CD4-positive, alpha-beta T cell treated with Interleukin-2 at 100 ng/mL for 4 hours (primary cell): ENCODE measurements around the gene PDCL3.

Experiments used
- DNase-seq: peaks from one replicate; pipeline ENCODE4 v3.0.0-alpha.2; 2020; ENCODE audit warnings: low spot score

PDCL3 gene

DNA sequence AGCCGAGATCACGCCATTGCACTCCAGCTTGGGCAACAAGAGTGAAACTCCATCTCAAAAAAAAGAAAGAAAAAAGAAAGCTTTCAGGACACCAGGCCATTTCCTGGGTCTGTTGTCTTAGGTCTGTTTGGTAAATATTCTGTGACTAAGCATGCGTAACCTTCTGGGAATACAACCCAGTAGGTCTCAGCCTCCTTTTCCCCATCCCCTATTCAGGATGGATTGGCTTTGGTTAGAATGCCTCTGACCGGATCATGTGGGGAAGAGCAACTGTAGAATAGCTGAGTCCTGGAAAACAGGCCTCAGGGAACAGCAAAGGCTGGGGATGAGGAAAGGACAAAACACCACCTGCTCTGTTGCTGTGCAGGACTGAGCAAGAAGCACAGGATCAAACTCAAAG, 1.6 kb upstream of the PDCL3 start:
- no peak for DNase-seq

DNA sequence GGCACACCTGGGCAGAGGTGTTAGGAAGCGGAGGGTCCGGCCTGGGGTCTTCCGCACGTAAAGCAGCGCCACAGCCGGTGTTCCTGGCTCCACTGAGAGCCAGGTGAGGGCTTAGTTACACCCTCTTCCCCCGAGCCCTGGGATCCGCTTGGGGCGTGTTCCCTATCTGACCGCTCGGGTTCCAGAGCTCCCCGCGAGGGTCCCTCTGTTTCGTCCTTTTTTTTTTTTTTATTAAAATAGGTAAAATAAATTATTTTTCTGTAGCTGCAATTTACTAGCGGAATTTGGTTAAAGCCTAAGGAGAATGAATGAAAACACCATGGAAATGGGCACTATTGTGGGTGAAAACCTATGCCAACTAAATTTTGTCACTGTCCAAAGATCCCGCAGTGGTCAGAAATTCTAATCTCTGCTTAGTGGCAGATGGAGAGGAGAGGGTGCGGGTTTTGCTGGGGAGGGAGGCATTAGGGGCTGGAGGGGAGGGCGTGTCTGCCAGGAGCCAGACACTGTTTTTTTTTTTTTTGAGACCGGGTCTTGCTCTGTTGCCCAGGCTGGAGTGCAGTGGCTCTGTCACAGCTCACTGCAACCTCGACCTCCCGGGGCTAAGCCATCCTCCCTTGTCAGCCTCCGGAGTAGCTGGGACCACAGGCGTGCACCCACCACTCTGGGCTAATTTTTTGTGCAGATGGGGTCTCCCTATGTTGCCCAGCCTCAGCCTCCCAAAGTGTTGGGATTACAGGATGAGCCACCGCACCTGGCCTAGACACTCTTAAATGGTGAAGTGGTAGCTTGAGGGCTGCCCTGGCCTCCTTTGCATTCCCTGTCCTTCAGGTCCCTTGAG, 834 bp downstream of the PDCL3 start:
- DNase-seq = no peak

DNA sequence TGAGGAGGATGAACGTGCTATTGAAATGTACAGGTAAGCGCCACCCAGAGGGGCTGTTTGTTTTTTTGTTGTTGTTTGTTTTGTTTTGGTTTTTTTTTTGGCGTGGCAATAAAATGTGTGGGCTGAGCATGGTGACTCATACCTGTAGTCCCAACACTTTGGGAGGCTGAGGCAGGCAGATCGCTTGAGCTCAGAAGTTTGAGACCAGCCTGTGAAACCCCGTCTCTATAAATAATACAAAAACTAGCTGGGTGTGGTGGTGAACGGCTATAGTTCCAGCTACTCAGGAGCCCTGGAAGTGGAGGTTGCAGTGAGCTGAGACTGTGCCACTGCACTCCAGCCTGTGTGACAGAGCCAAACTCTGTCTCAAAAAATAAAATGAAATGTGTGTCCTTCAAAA, 6.2 kb downstream of the PDCL3 start:
- DNase-seq = no peak

DNA sequence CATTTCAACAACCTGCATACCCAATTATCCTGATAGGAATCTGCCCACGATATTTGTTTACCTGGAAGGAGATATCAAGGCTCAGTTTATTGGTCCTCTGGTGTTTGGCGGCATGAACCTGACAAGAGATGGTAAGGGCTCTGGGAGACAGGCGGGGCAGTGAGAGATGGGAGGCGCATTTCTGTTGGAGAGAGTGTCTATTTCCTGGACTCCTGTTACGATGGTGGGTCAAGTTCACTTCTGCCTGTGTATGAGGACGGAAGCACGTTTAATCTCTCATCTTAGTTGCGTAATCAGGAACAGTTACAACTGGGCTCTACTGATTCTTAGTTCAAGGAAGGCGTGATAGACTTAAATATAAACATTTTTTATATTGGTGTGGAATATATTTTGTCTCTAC, 8.9 kb downstream of the PDCL3 start:
- DNase-seq = no peak

DNA sequence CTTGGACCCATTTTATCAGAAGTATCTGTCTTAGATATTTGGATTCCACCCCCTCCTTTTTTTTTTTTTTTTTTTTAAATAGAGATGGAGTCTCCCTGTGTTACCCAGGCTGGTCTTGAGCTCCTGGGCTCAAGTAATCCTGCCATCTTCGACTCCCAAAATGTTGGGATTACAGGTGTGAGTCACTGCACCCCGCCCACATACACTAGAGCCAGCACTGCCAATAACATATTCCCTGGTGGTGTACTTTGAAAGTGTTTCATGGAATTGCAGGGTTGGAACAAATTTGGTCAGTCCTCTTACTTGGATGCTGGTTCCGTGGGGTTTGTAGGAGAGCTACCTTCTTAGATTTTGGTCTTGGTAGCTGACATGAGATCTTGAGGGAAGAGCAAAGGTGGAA, 15.0 kb downstream of the PDCL3 start:
- no peak for DNase-seq

DNA sequence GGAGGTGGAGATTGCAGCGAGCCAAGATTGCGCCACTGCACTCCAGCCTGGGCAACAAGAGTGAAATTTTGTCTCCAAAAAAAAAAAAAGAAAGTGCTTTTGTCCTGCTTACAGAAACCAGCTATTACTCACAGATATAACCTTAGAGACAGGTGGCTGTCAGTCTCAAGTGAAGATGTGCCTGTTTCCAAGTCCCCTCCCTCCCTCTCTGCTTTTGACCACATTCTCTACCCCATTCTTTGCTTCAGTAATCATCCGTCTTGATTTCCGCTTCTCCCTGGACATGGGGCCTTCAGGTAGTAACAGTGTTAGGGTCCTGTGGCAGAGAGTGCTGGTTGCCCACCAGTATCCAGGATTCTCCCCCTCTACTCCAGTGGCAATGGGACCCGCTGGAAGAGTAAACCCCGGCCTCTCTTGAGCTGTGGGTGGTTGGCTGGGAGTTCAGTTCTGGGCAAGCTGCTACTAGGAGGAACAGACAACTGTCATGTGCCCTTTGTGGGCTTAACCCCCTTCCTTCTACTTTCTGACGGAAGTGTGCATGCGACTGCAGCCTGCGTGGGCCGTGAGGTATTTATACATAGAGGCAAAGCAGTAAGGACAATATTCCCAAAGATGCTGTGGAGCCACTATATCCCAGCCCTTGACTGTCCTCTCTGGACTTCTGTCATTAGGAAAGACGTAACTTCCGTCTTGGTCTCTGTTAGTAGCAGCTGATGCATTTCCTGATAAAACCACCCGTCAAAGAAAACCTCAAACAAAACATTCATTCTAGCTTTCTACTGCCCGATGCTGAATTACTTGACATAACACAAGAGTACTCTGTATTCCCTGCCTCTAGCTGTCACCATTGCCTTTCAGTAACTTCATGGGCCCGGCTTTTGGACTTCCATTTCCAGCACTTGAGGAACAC, 17.8 kb downstream of the PDCL3 start:
- DNase-seq = peak; percentile 66

DNA sequence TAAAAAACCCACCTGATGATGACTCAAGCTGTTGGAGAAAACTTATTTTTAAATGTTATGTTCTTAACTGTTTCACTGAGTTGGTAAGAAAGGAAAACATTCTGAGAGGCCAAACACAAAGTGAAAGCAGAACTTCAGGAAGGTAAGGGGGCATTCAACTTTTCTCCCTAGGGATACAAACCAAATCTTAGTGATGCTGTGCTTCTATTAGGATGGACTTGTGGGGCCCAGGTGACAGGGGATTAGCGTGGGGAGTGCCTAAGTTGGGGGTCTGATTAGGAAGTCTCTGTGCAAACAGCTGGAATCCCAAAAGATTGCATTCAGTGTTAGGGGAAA, 18.5 kb downstream of the PDCL3 start:
- no peak for DNase-seq

DNA sequence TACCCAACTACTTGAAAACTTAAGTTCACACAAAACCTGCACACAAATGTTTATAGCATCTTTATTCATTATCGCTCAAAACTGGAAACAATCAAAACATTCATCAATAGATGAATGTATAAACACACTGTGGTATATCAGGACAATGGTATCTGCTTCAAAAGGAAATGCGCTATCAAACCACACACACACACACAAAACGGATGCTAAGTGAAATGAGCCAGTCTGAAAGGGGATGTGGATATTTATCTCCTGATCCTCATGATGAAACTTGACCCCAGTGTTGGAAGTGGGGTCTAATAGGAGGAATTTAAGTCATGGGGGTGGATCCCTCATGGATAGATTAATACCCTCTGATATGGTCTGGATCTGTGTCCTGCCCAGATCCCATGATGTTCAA, 22.0 kb downstream of the PDCL3 start:
- peak; percentile 17 for DNase-seq

DNA sequence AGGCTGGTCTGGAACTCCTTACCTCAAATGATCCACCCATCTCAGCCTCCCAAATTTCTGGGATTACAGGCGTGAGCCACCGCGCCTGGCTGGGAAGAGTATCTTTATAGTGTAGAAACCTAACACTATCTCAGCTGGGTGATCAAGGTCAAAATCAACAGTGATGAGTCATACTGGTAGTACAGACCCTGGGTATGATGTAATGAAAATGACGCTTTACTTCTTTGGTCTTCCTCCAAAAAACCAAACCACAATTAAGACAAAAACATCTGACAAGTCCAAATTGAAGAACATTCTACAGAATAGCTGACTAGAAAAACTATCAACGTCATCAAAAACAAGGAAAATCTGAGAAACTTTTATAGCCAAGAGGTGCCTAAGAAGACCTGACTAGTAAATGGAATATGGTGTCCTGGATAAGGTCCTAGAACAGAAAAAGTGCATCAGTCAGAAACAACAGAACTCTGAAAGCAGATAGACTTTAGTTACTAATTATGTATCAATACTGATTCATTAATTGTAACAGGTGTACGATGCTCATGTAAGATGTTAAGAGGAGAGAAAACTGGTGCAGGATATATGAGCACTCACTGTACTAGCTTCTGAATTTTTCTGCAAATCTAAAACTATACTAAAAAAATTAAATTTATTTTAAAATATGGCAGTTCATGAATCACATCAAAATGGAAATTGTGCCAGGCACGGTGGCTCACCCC, 25.4 kb downstream of the PDCL3 start:
- DNase-seq = peak; percentile 74

DNA sequence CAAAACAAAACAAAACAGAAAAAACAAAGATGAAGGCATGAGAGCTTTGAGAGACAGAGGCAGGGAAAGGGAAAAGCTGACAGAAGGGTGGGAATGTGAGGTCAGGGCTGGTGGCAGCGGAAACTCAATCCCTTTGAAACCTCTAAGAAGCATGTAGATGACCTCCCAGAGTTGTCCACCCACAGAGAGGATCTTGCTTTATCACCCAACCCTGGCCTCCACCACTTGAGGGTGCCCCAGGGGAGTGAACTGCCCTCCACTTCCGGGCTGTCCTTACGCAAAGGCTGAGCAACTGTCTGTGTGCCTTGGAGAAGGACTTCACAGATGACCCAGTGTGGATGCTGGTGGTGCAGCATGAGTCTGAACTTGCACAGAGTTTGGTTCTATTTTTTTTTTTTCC, 26.7 kb downstream of the PDCL3 start:
- no peak for DNase-seq

DNA sequence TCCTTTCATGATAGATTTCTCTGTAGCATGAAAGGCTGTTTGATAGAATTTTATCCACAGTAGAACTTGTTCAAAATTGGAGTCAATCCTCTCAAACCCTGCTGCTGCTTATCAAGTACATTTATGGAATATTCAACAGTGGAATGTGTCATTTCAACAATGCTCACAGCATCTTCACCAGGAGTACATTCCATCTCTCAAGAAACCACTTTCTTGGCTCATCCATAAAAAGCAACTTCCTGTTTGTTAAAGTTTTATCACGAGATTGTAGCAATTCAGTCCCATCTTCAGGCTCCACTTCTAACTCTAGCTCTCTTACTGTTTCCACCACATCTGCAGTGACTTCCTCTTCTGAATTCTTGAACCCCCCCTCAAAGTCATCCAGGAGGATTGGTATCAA, 29.4 kb downstream of the PDCL3 start:
- no peak for DNase-seq

DNA sequence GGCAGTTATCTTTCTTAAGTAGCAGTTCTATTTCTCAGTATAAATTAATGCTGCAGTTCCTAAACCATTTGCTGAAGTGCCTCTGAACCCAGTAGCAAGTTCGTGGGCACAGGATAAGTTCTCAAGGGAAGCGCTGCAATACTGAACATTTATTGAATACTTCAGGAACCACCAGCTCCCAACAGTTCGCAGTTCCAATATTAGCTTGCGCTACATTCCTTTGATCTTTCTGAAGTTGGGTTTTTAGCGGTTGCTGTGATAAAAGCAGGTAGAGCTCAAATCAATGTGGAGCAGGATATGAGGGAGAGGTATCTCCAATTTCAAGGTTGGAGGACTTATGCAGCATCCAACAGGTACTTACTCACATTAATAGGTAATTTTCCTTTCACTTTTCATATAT, 33.7 kb downstream of the PDCL3 start:
- no peak for DNase-seq

DNA sequence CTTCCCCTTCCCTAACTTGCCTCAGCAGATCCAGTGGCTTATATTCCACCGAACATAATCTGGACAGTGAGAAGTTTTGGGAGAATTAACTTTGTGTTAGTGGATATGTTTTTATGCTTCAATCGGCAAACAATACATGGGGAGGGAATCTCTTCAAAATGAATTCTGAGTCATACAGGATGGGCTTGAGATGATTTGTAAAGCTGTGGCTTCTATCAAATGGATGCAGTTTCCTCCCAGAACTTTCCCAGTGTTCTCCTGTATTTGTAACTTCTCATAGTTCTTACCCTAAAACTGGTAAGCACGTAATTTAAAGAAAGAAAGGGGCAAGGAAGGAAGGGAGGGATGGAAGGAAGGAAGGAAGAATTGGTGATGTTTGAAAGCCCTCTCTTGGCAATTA, 36.8 kb downstream of the PDCL3 start:
- no peak for DNase-seq

DNA sequence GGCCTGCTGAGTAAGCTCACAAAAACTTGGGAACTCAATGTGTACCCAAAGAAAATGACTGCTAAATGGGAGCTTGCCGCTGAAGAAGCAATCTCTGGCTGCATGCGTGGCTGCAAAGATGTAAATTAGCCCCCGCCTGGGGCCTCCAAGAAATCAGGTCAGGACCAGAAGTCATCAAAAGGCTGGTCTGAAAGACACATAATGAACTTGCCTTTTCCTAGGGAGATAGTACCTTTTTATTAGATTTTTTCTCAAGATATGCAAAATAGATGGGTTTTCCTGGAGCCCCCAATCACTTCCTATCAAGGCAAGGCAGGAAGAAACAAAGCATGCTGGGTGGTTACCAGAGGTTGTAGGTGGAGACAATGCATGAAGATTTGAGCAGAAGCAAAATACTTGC, 38.9 kb downstream of the PDCL3 start:
- no peak for DNase-seq

DNA sequence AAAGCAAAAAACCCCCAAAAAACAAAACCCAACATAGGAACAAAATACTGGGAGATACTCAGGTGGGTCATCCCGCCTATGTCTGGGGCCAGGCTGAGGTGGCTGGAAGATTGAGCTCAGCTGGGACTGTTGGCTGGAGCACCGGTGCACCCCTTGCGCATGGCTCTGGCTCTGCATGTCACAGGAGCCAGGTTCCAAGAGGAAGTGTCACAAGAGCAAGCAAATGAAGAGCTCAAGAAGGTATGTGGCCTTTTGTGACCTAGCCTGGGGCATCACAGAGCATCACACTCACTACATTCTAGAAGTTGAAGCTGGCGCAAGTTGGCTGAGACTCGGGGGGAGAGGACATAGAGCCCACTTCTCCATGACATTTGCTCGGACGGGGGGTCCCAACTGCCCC, 40.6 kb downstream of the PDCL3 start:
- no peak for DNase-seq

DNA sequence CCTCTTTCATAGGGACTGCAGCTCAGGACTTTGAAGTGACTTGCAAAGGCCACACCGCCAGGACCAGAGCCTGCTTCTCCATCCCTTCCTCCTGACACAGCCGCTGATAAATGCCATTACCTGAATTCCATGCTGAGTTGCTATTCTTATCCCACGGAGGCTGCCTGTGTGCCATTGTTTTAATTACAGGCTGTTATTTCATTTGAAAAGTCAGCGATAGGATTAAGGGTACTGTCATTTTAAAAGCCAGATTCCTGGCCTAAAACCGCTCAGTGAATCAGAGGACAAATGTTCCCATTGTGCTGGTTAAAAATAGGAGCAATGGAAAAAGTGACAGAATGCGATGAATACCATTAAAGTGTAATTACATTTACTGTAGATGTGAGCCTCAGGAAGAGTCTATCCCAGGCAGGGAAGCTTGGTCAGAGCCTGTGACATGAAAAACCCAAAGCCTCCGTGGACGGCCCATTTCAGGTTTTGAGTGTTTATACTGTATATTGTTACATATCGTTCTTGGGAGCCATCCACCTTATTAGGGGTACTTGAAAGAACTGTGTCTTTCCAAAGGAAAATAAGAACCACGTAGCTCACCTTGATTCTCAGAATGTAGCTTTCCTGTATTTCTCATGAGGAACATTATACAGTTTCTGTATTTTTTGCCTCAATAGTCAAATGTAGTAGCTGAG, 41.3 kb downstream of the PDCL3 start:
- DNase-seq = no peak

DNA sequence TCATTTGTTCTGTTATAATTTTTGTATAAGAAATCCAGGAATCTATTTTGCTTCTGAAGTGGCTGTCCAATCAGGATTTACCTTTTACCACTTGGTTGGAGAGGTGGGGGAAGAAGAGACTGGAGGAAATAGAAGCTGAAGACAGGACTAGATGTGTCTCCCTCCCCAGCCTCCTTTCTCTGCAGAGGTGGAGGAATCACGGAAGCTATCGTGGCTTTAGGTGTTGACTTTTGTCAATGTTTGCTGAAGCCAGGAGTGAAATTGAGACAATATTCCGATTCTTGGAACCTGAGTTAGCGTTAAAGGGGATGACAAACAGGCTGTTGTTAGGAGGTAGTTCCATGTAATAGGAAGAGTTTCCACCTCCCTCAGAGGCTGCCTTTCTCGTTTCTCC, 43.5 kb downstream of the PDCL3 start:
- DNase-seq = no peak

DNA sequence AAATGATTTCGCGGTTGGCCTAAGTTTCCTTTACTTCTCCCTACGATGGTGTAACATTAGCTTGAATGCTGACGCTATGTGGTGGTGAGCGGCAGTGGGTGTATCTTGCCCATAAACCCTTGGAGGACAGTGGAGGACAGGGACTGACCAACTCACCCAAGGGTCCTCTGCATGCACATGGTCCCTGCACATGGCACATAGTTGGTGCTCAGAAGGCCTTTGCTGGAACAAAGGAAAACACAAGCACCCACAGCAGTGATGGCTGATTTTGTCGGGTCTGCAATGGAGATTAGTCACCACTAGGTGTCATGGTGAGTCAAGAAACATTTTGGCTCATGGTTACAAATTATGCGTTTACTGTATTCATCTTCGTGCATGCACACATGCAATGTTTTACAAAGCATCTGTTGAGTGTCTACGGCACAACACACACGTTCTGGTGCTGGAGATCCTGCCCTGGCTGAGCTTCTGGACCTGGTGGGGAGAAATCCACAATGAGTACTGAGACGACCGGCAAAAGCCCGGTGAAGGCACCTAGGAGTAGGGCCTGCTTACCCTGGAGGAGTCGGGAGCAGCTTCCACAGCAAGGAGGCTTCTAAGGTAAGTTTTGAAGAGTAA, 44.0 kb downstream of the PDCL3 start:
- peak; percentile 47 for DNase-seq

DNA sequence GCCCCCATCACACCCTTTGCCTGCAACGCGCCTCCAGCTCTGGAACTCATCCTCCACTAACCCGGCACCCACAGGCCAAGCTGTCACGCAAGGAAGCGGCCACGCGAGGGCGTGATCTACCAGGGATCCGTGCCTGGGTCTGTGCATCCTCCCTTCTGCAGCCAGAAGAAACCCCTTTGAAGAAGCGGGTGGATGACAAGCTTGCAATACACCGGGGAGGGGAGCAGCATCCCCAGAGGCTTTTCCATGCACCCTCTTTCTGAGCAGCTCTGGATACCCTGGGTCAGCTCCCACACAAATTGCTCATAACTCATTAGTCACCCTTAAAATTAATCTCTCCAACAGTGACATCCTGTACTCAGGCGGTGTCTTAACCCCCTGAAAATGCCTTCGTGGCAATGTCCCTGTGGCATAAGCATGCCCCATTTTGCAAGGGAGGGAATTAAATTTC, 47.6 kb downstream of the PDCL3 start:
- peak; percentile 71 for DNase-seq

DNA sequence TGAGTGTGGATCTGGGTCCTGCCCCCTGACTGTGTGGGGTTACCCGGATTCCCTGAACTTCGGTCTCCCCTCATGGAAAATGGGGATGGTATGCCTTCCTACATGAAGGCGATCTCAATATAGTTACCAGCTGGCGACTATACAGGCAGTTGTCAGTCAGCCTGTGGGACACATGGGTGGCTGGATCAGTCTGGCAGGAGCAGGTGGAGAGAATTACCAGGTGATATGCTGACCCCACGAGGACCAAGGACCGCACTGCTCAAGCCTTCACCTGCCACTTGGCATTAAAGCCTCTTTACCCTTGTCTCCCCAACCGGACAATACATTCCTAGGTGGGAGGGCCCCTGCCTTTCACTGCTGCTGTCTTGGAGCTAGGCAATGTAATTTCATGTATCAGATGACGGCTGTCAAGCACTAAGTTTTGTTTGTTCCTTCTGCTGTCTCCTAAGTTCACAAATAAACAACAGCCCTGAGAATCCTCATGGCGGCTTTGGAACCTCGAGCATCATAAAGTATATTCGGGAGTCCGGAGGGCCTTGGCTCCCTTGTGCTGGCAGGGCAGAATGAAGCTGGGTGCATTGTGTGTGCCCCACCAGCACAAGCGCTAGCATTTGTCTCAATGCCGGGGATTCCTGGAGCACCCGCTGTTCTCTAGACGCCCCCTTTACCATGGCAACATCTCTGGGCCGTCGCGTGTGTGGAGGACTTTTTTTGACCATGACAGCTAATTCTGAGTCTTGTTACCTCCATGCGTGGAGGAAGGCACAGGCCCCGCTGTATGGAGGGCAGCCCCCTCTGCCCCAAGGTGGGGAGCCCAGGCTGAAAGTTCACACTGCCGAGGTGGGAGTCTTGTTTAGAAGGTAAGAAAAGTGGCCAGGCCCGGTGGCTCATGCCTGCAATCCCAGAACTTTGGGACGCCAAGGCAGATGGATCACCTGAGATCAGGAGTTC, 48.6 kb downstream of the PDCL3 start:
- no peak for DNase-seq
